Thoracic aorta (tissue), 2 donors: ENCODE data around the gene LYZL6. TPM values are rescaled to one million over a fixed set of nuclear protein-coding genes. Genes with fewer than 3 reads are reported as not detected.

ENCODE experiments used
- ATAC-seq: fragments of 150-250 bp; one replicate; pipeline ENCODE4 v1.8.0; 2017; ENCODE audit warnings: low read depth; ENCODE audit not compliant: insufficient number of reproducible peaks, low FRiP score
- DNase-seq: peaks from one replicate; pipeline ENCODE4 v3.0.0-alpha.2; 2020; ENCODE audit warnings: low spot score
- H3K27ac ChIP-seq, 2 donors: fragments of 200-600 bp; sonication (generic); 1 replicate in 1 of 2; 2 replicates in 1 of 2; pipeline ENCODE4 v1.5.1; 2016; ENCODE audit warnings: mild to moderate bottlenecking in 2 of 2, moderate library complexity in 2 of 2
- H3K27me3 ChIP-seq: fragments of 200-600 bp; sonication (generic); replicated peaks from 2 replicates; pipeline ENCODE4 v1.6.0; 2016; ENCODE audit warnings: mild to moderate bottlenecking; ENCODE audit not compliant: insufficient read depth
- H3K36me3 ChIP-seq: fragments of 200-600 bp; sonication (generic); one replicate; pipeline ENCODE4 v1.5.1; 2016
- H3K4me1 ChIP-seq, 2 donors: fragments of 200-600 bp; sonication (generic); 1 replicate in 1 of 2; 2 replicates in 1 of 2; pipeline versions ENCODE4 v1.5.1 to v1.6.0; 2016; ENCODE audit warnings: low read depth in 2 of 2, mild to moderate bottlenecking in 1 of 2; ENCODE audit not compliant: control insufficient read depth in 1 of 2
- H3K4me3 ChIP-seq: fragments of 200-600 bp; sonication (generic); 2 replicates; pipeline ENCODE4 v1.5.1; 2016; ENCODE audit warnings: mild to moderate bottlenecking
- H3K9me3 ChIP-seq: fragments of 200-600 bp; sonication (generic); 2 replicates; pipeline ENCODE4 v1.5.1; 2016
- CTCF ChIP-seq: fragments of 200-600 bp; sonication (generic); IDR thresholded peaks from one replicate; pipeline ENCODE4 v1.5.1; 2019; ENCODE audit warnings: antibody characterized with exemption
- total RNA-seq, 2 donors: library from RNA; depleted of rRNA; stranded (reverse); fragments of >200 nt; gene quantifications; one replicate each; pipeline versions ENCODE4 v1.1.0 to v1.2.3, GENCODE V29; 2016

Gene LYZL6
- total RNA-seq, 2 donors from 2014 or later = not detected

- no peak for DNase-seq
- H3K9me3 ChIP-seq = no peaks in the 10 kb centered on the region
Measured at GRCh38 chr17:35907691-35908090, 35.8 kb downstream of the LYZL6 start.

GRCh38 chr17:35906926-35907637 lies 36.4 kb downstream of the LYZL6 start:
- no peak for DNase-seq
- Histone ChIP-seq H3K4me3 (no peak overlapping the region), H3K27ac (no peak overlapping the region), H3K27me3 (no peaks in the 10 kb centered on the region), H3K9me3 (no peaks in the 10 kb centered on the region), H3K36me3 (no peaks in the 10 kb centered on the region), H3K4me1 (no peaks in the 10 kb centered on the region)
- no peak for TF ChIP-seq CTCF
- no peak for ATAC-seq

More at GRCh38 chr17:35907691-35908090, 35.8 kb downstream of the LYZL6 start:
- no peak overlapping the region for H3K4me3 ChIP-seq
- ATAC-seq = no peak
- H3K27me3 ChIP-seq = no peaks in the 10 kb centered on the region
- H3K36me3 ChIP-seq = no peaks in the 10 kb centered on the region
- TF ChIP-seq CTCF = no peak
- H3K4me1 ChIP-seq = no peaks in the 10 kb centered on the region
- no peak overlapping the region for H3K27ac ChIP-seq

GRCh38 chr17:35906191-35906925 lies 37.2 kb downstream of the LYZL6 start:
- H3K9me3 ChIP-seq = no peaks in the 10 kb centered on the region
- H3K27ac ChIP-seq = no peak overlapping the region
- no peaks in the 10 kb centered on the region for H3K4me1 ChIP-seq
- ATAC-seq (no peak), DNase-seq (no peak)
- no peaks in the 10 kb centered on the region for H3K36me3 ChIP-seq
- TF ChIP-seq CTCF = no peak
- H3K27me3 ChIP-seq = no peaks in the 10 kb centered on the region
- H3K4me3 ChIP-seq = no peak overlapping the region

GRCh38 chr17:35903451-35903850 lies 40.1 kb downstream of the LYZL6 start:
- H3K27me3 ChIP-seq = no peaks in the 10 kb centered on the region
- H3K27ac ChIP-seq = no peak overlapping the region
- H3K4me1 ChIP-seq = no peaks in the 10 kb centered on the region
- TF ChIP-seq CTCF = no peak
- DNase-seq = no peak
- no peak for ATAC-seq
- H3K9me3 ChIP-seq = no peaks in the 10 kb centered on the region
- H3K36me3 ChIP-seq = no peaks in the 10 kb centered on the region
- H3K4me3 ChIP-seq = no peak overlapping the region

- Histone ChIP-seq H3K4me3 (no peak overlapping the region), H3K36me3 (no peaks in the 10 kb centered on the region), H3K27me3 (no peaks in the 10 kb centered on the region), H3K4me1 (no peaks in the 10 kb centered on the region), H3K27ac (no peak overlapping the region), H3K9me3 (no peaks in the 10 kb centered on the region)
- no peak for DNase-seq
- no peak for TF ChIP-seq CTCF
- ATAC-seq = no peak
Measured at GRCh38 chr17:35901631-35902175, 41.8 kb downstream of the LYZL6 start.
